HepG2 (cell line): ENCODE results near the gene FASTKD1. TPM values are rescaled to one million over a fixed set of nuclear protein-coding genes. Genes with fewer than 3 reads are reported as not detected.

Experiments used
- AKAP8 ChIP-seq: sonication (generic); formaldehyde crosslinking; IDR thresholded peaks from 2 replicates; pipeline ENCODE4 v1.5.1; 2020; ENCODE audit warnings: mild to moderate bottlenecking, missing genetic modification reagents
- ATF7-NPFF ChIP-seq: sonication (generic); formaldehyde crosslinking; IDR thresholded peaks from 2 replicates; pipeline ENCODE4 v1.8.1; 2023; ENCODE audit warnings: mild to moderate bottlenecking, low read depth, missing genetic modification reagents, moderate library complexity
- FOXK2 ChIP-seq: fragments of 450-650 bp; IDR thresholded peaks from 2 replicates; pipeline ENCODE4 v1.6.1; 2016
- HNF4A ChIP-seq: sonication (generic); formaldehyde crosslinking; IDR thresholded peaks from 2 replicates; pipeline ENCODE4 v1.4.0; 2020; ENCODE audit warnings: missing genetic modification reagents
- ISL2 ChIP-seq: sonication (generic); formaldehyde crosslinking; IDR thresholded peaks from 2 replicates; pipeline ENCODE4 v1.5.0; 2020; ENCODE audit warnings: missing genetic modification reagents
- KAT8 ChIP-seq: IDR thresholded peaks from 2 replicates; pipeline ENCODE4 v1.6.1; 2016; ENCODE audit warnings: missing genetic modification reagents, missing compliant biosample characterization
- SATB2 ChIP-seq: sonication (generic); formaldehyde crosslinking; IDR thresholded peaks from 2 replicates; pipeline ENCODE4 v1.5.0; 2020; ENCODE audit warnings: missing genetic modification reagents
- SRY ChIP-seq: sonication (generic); formaldehyde crosslinking; IDR thresholded peaks from 2 replicates; pipeline ENCODE4 v1.8.0; 2022; ENCODE audit warnings: mild to moderate bottlenecking, missing genetic modification reagents
- ZNF557 ChIP-seq: sonication (generic); formaldehyde crosslinking; IDR thresholded peaks from 2 replicates; pipeline ENCODE4 v1.4.0; 2020; ENCODE audit warnings: missing genetic modification reagents
- polyA plus RNA-seq, 8 experiments: library from polyadenylated mRNA; depleted of rRNA in 3 of 8; stranded (reverse) in 7 of 8; unstranded in 1 of 8; fragments of >200 nt; fragmentation: Illumina TruSeq in 4 of 8; extraction: Trizol in 4 of 8; gene quantifications; 2 replicates each; pipeline versions ENCODE4 v1.2.1 to v1.2.3, GENCODE V29; 2011 to 2016; ENCODE audit warnings: low read depth in 4 of 8, missing spikeins in 1 of 8, mixed read lengths in 1 of 8; ENCODE audit not compliant: insufficient read depth in 1 of 8
- total RNA-seq, 5 experiments: library from RNA; depleted of rRNA; stranded (reverse); fragments of >200 nt; fragmentation: Illumina TruSeq; extraction: Trizol; gene quantifications; 2 replicates each; pipeline ENCODE4 v1.2.3, GENCODE V29; 2016; ENCODE audit warnings: low read depth in 1 of 5
- TF ChIP-seq, protein P1 (sequence below): sonication (generic); formaldehyde crosslinking; IDR thresholded peaks from 2 replicates; pipeline ENCODE4 v1.9.0; 2021; ENCODE audit warnings: mild to moderate bottlenecking, missing genetic modification reagents
- TF ChIP-seq, protein P2 (sequence below): sonication (generic); formaldehyde crosslinking; IDR thresholded peaks from 2 replicates; pipeline ENCODE4 v1.8.0; 2022; ENCODE audit warnings: missing genetic modification reagents, low read depth, mild to moderate bottlenecking, borderline replicate concordance
- TF ChIP-seq, protein P3 (sequence below): sonication (generic); formaldehyde crosslinking; conservative IDR thresholded peaks from 2 replicates; pipeline ENCODE4 v1.8.0; 2022; ENCODE audit warnings: low read depth, missing genetic modification reagents
- TF ChIP-seq, protein P4 (sequence below): IDR thresholded peaks from 2 replicates; pipeline ENCODE4 v1.4.0; 2020; ENCODE audit warnings: mild to moderate bottlenecking, missing genetic modification reagents
- TF ChIP-seq, protein P5 (sequence below): sonication (generic); formaldehyde crosslinking; IDR thresholded peaks from 2 replicates; pipeline ENCODE4 v1.5.0; 2020; ENCODE audit warnings: mild to moderate bottlenecking, missing genetic modification reagents, borderline replicate concordance

FASTKD1 gene
- total and polyA plus RNA-seq, 2 of the 13 experiments (the other 11 are each of a cell fraction or from before 2014, with no cell fraction given), result 35.0 to 38.0 TPM

DNA sequence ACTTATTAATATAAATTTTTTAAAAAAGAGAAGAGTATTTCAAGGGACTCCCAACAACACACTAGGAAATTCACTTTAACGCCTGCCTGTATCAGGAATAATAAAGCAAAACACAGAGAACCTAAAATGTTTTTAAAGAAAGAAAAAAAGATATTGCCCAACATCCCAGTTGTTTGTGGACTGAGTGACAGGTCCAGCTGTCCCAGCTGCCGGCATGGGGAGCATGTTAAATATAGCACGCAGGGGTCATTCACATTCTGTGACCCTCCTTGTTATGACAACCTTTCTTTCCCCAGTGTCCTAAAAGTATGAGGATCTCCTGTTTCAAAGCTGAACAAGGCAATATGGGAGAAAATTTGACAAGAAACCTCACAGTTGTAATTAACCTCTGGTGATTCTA lies 59.7 kb downstream of the FASTKD1 start (continued):
- TF ChIP-seq, protein P1, sequence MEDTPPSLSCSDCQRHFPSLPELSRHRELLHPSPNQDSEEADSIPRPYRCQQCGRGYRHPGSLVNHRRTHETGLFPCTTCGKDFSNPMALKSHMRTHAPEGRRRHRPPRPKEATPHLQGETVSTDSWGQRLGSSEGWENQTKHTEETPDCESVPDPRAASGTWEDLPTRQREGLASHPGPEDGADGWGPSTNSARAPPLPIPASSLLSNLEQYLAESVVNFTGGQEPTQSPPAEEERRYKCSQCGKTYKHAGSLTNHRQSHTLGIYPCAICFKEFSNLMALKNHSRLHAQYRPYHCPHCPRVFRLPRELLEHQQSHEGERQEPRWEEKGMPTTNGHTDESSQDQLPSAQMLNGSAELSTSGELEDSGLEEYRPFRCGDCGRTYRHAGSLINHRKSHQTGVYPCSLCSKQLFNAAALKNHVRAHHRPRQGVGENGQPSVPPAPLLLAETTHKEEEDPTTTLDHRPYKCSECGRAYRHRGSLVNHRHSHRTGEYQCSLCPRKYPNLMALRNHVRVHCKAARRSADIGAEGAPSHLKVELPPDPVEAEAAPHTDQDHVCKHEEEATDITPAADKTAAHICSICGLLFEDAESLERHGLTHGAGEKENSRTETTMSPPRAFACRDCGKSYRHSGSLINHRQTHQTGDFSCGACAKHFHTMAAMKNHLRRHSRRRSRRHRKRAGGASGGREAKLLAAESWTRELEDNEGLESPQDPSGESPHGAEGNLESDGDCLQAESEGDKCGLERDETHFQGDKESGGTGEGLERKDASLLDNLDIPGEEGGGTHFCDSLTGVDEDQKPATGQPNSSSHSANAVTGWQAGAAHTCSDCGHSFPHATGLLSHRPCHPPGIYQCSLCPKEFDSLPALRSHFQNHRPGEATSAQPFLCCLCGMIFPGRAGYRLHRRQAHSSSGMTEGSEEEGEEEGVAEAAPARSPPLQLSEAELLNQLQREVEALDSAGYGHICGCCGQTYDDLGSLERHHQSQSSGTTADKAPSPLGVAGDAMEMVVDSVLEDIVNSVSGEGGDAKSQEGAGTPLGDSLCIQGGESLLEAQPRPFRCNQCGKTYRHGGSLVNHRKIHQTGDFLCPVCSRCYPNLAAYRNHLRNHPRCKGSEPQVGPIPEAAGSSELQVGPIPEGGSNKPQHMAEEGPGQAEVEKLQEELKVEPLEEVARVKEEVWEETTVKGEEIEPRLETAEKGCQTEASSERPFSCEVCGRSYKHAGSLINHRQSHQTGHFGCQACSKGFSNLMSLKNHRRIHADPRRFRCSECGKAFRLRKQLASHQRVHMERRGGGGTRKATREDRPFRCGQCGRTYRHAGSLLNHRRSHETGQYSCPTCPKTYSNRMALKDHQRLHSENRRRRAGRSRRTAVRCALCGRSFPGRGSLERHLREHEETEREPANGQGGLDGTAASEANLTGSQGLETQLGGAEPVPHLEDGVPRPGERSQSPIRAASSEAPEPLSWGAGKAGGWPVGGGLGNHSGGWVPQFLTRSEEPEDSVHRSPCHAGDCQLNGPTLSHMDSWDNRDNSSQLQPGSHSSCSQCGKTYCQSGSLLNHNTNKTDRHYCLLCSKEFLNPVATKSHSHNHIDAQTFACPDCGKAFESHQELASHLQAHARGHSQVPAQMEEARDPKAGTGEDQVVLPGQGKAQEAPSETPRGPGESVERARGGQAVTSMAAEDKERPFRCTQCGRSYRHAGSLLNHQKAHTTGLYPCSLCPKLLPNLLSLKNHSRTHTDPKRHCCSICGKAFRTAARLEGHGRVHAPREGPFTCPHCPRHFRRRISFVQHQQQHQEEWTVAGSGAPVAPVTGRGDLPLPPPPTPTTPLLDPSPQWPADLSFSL (CRISPR knock-in tag), result no peak
- no peak for TF ChIP-seq ATF7-NPFF
- TF ChIP-seq, protein P2, sequence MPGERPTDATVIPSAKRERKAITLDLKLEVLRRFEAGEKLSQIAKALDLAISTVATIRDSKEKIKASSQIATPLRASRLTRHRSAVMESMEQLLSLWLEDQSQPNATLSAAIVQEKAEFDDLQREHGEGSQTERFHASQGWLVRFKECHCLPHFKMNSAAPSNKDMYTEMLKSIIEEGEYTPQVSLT (CRISPR knock-in tag), result no peak
- TF ChIP-seq, protein P3, sequence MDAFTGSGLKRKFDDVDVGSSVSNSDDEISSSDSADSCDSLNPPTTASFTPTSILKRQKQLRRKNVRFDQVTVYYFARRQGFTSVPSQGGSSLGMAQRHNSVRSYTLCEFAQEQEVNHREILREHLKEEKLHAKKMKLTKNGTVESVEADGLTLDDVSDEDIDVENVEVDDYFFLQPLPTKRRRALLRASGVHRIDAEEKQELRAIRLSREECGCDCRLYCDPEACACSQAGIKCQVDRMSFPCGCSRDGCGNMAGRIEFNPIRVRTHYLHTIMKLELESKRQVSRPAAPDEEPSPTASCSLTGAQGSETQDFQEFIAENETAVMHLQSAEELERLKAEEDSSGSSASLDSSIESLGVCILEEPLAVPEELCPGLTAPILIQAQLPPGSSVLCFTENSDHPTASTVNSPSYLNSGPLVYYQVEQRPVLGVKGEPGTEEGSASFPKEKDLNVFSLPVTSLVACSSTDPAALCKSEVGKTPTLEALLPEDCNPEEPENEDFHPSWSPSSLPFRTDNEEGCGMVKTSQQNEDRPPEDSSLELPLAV (CRISPR knock-in tag), result no peak
- 0 out of 2 replicates have a peak, but pooled peaks have one; percentile 19 for TF ChIP-seq HNF4A (CRISPR knock-in tag)
- TF ChIP-seq, protein P4, sequence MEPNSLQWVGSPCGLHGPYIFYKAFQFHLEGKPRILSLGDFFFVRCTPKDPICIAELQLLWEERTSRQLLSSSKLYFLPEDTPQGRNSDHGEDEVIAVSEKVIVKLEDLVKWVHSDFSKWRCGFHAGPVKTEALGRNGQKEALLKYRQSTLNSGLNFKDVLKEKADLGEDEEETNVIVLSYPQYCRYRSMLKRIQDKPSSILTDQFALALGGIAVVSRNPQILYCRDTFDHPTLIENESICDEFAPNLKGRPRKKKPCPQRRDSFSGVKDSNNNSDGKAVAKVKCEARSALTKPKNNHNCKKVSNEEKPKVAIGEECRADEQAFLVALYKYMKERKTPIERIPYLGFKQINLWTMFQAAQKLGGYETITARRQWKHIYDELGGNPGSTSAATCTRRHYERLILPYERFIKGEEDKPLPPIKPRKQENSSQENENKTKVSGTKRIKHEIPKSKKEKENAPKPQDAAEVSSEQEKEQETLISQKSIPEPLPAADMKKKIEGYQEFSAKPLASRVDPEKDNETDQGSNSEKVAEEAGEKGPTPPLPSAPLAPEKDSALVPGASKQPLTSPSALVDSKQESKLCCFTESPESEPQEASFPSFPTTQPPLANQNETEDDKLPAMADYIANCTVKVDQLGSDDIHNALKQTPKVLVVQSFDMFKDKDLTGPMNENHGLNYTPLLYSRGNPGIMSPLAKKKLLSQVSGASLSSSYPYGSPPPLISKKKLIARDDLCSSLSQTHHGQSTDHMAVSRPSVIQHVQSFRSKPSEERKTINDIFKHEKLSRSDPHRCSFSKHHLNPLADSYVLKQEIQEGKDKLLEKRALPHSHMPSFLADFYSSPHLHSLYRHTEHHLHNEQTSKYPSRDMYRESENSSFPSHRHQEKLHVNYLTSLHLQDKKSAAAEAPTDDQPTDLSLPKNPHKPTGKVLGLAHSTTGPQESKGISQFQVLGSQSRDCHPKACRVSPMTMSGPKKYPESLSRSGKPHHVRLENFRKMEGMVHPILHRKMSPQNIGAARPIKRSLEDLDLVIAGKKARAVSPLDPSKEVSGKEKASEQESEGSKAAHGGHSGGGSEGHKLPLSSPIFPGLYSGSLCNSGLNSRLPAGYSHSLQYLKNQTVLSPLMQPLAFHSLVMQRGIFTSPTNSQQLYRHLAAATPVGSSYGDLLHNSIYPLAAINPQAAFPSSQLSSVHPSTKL (CRISPR knock-in tag), result 0 out of 2 replicates have a peak, but pooled peaks have one; percentile 28
- TF ChIP-seq SATB2 (CRISPR knock-in tag), result no peak
- TF ChIP-seq, protein P5, sequence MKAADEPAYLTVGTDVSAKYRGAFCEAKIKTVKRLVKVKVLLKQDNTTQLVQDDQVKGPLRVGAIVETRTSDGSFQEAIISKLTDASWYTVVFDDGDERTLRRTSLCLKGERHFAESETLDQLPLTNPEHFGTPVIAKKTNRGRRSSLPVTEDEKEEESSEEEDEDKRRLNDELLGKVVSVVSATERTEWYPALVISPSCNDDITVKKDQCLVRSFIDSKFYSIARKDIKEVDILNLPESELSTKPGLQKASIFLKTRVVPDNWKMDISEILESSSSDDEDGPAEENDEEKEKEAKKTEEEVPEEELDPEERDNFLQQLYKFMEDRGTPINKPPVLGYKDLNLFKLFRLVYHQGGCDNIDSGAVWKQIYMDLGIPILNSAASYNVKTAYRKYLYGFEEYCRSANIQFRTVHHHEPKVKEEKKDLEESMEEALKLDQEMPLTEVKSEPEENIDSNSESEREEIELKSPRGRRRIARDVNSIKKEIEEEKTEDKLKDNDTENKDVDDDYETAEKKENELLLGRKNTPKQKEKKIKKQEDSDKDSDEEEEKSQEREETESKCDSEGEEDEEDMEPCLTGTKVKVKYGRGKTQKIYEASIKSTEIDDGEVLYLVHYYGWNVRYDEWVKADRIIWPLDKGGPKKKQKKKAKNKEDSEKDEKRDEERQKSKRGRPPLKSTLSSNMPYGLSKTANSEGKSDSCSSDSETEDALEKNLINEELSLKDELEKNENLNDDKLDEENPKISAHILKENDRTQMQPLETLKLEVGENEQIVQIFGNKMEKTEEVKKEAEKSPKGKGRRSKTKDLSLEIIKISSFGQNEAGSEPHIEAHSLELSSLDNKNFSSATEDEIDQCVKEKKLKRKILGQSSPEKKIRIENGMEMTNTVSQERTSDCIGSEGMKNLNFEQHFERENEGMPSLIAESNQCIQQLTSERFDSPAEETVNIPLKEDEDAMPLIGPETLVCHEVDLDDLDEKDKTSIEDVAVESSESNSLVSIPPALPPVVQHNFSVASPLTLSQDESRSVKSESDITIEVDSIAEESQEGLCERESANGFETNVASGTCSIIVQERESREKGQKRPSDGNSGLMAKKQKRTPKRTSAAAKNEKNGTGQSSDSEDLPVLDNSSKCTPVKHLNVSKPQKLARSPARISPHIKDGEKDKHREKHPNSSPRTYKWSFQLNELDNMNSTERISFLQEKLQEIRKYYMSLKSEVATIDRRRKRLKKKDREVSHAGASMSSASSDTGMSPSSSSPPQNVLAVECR (CRISPR knock-in tag), result no peak
- no peak for TF ChIP-seq AKAP8 (CRISPR knock-in tag)
- no peak for TF ChIP-seq ISL2 (CRISPR knock-in tag)
- no peak for TF ChIP-seq FOXK2
- no peak for TF ChIP-seq ZNF557 (CRISPR knock-in tag)
- no peak for TF ChIP-seq SRY (CRISPR knock-in tag)
- no peak for TF ChIP-seq KAT8 (CRISPR knock-in tag)
